ENCODE measurements around the gene TFPI2. TPM values are rescaled to one million over a fixed set of nuclear protein-coding genes. Genes with fewer than 3 reads are reported as not detected.

The TFPI2 gene
- total RNA-seq, 1 experiment from 2014 or later: 4.4 TPM

- Histone ChIP-seq H3K14ac (ENCODE audit: insufficient read depth, low read length) (no peak overlapping the region), H4K8ac (replicated peaks; ENCODE audit: insufficient read length, low read depth, low read length) (no peak overlapping the region), H3K27ac (ENCODE audit: insufficient read length, low read depth, low read length) (no peak overlapping the region), H3K23ac (ENCODE audit: insufficient read length, low read depth, low read length) (no peak overlapping the region), H3K4ac (ENCODE audit: low read depth, low read length) (no peak overlapping the region), H3K23me2 (ENCODE audit: insufficient read length, low read depth, low read length, poor library complexity, severe bottlenecking) (no peaks in the 10 kb centered on the region), H3K4me2 (ENCODE audit: insufficient read depth, insufficient read length, low read length) (no peak overlapping the region), H2BK5ac (ENCODE audit: insufficient read length, low read length) (no peak overlapping the region), H3K27me3 (ENCODE audit: insufficient read depth, low read length) (no peaks in the 10 kb centered on the region), H3K79me2 (ENCODE audit: insufficient read depth, low read length) (no peaks in the 10 kb centered on the region), H3K4me1 (ENCODE audit: insufficient read depth, low read length) (no peaks in the 10 kb centered on the region), H3K9ac (ENCODE audit: extremely low read depth, insufficient read length, low read length) (no peak overlapping the region), H4K20me1 (ENCODE audit: control insufficient read depth, insufficient read depth, insufficient read length) (no peaks in the 10 kb centered on the region), H3K56ac (ENCODE audit: insufficient read length, low read depth, low read length) (no peak overlapping the region), H2AK5ac (ENCODE audit: insufficient read length, low read length) (no peak overlapping the region), H2BK15ac (ENCODE audit: low read depth, low read length) (no peak overlapping the region), H2BK20ac (ENCODE audit: low read depth, low read length, poor library complexity, severe bottlenecking) (no peak overlapping the region), H2BK120ac (ENCODE audit: low read depth, low read length, poor library complexity, severe bottlenecking) (no peak overlapping the region), H3K18ac (ENCODE audit: insufficient read length, low read depth, low read length) (no peak overlapping the region), H3K9me3 (ENCODE audit: control insufficient read depth, low read depth, low read length) (no peaks in the 10 kb centered on the region), H4K5ac (ENCODE audit: insufficient read length, low read depth, low read length) (no peak overlapping the region), H3T11ph (ENCODE audit: low read length) (no peak overlapping the region), H4K91ac (ENCODE audit: insufficient read length, low read depth, low read length) (no peak overlapping the region), H2BK12ac (ENCODE audit: insufficient read length, low read depth, low read length) (no peak overlapping the region), H3K79me1 (ENCODE audit: insufficient read depth, low read depth, low read length, poor library complexity, severe bottlenecking) (no peaks in the 10 kb centered on the region), H2AFZ (ENCODE audit: low read length) (no peak overlapping the region)
- no peak overlapping the region for H3K4me3 Mint-ChIP-seq
- WGBS (ENCODE audit: extremely low coverage, insufficient read length, low lambda C conversion rate): no CpG with 5 or more reads among the region's 2 CpGs
- H3K36me3 Mint-ChIP-seq (ENCODE audit: insufficient read depth in 1 of 3, low read depth in 3 of 3): no peaks in the 10 kb centered on the region
- no peaks in the 10 kb centered on the region for H3K27me3 Mint-ChIP-seq (ENCODE audit: low read depth)
- H3K4me1 Mint-ChIP-seq: no peaks in the 10 kb centered on the region
- H3K27ac Mint-ChIP-seq: no peak overlapping the region
- no peak for DNase-seq
- no peaks in the 10 kb centered on the region for H3K9me3 Mint-ChIP-seq
- no peak for TF ChIP-seq CTCF (conservative IDR thresholded peaks at IDR 0.05)
Observed at GRCh38 chr7:93858857-93859256, 31.7 kb downstream of the TFPI2 start.
